GM12878 (cell line): ENCODE results near the gene WDR53. TPM values are rescaled to one million over a fixed set of nuclear protein-coding genes. Genes with fewer than 3 reads are reported as not detected.
"Not testable (repeated sequence)": the region's sequence is repeated elsewhere in the genome, so short reads cannot be mapped to it uniquely, and the experiment has no call there.

Source experiments
- ATAC-seq: fragments of 200-7000 bp; cut with Tn5 transposase; 3 replicates; pipeline ENCODE4 v1.9.1; 2020; ENCODE audit warnings: mild to moderate bottlenecking, moderate library complexity
- BruUV-seq: library from RNA; stranded (reverse); fragments of 400-500 nt; replicated peaks from 2 replicates; lab custom pipeline; 2021; lab: Mats Ljungman, UMichigan
- CTCF ChIA-PET: fragments of 300-600 bp; sonication (Branson Sonifier 250); formaldehyde crosslinking; extraction: SDS; loops from one replicate; lab custom pipeline; 2021; ENCODE audit warnings: inconsistent platforms; lab: Yijun Ruan, JAX
- POLR2A ChIA-PET: fragments of 350-600 bp; formaldehyde crosslinking; extraction: SDS; loops from one replicate; lab custom pipeline; 2021; ENCODE audit warnings: inconsistent platforms; lab: Charles Lee
- RAD21 ChIA-PET: fragments of 300-600 bp; sonication (Branson Sonifier 250); formaldehyde crosslinking; loops from one replicate; lab custom pipeline; 2023; ENCODE audit warnings: antibody characterized with exemption; ENCODE audit not compliant: unreplicated experiment; lab: Charles Lee
- SMC1A ChIA-PET: fragments of 300-600 bp; sonication (Branson Sonifier 250); formaldehyde crosslinking; loops from one replicate; lab custom pipeline; 2023; ENCODE audit not compliant: unreplicated experiment, uncharacterized antibody; lab: Charles Lee
- DNase-seq: peaks from one replicate; pipeline ENCODE4 v3.0.0-alpha.2; 2011; ENCODE audit warnings: low read depth, low spot score
- FAIRE-seq: peaks from 3 replicates; lab custom pipeline; 2011; peaks lifted over from hg19 to GRCh38; lab: Jason Lieb, UNC
- H2AFZ ChIP-seq: 2 replicates; pipeline ENCODE4 v1.6.0; 2011; ENCODE audit warnings: low read depth, low read length, control low read depth; ENCODE audit not compliant: control insufficient read depth
- H3K27ac ChIP-seq: 2 replicates; pipeline ENCODE4 v1.5.1; 2011; ENCODE audit warnings: control low read depth; ENCODE audit not compliant: control insufficient read depth, insufficient read depth
- H3K27me3 ChIP-seq, 2 experiments: replicated peaks in 1 of 2; 2 replicates each; pipeline versions ENCODE4 v1.6.0 to v1.6.1; 2011; ENCODE audit warnings: low read length in 1 of 2; ENCODE audit not compliant: control insufficient read depth in 2 of 2, insufficient read depth in 2 of 2
- H3K36me3 ChIP-seq, 2 experiments: 2 replicates each; pipeline ENCODE4 v1.5.1; 2011; ENCODE audit warnings: low read length in 1 of 2; ENCODE audit not compliant: control insufficient read depth in 2 of 2, insufficient read depth in 2 of 2
- H3K4me1 ChIP-seq: 2 replicates; pipeline ENCODE4 v1.6.1; 2011; ENCODE audit warnings: mild to moderate bottlenecking, low read length, moderate library complexity, mixed read lengths; ENCODE audit not compliant: control insufficient read depth, insufficient read depth
- H3K4me2 ChIP-seq: 2 replicates; pipeline ENCODE4 v1.6.0; 2011; ENCODE audit warnings: control low read depth; ENCODE audit not compliant: control insufficient read depth, insufficient read depth
- H3K4me3 ChIP-seq: fragments of 200-600 bp; sonication (generic); 2 replicates; pipeline ENCODE4 v1.5.1; 2016
- H3K79me2 ChIP-seq: 2 replicates; pipeline ENCODE4 v1.6.0; 2011; ENCODE audit warnings: low read length; ENCODE audit not compliant: control insufficient read depth, insufficient read depth
- H3K9ac ChIP-seq: 2 replicates; pipeline ENCODE4 v1.8.0; 2011; ENCODE audit warnings: low read length, control low read depth, mixed read lengths; ENCODE audit not compliant: control insufficient read depth, insufficient read depth
- H3K9me3 ChIP-seq: replicated peaks from 3 replicates; pipeline ENCODE4 v1.5.1; 2011; ENCODE audit warnings: mild to moderate bottlenecking, low read length; ENCODE audit not compliant: control insufficient read depth, insufficient read depth
- H4K20me1 ChIP-seq: 2 replicates; pipeline ENCODE4 v1.6.0; 2011; ENCODE audit not compliant: control insufficient read depth, insufficient read depth
- RUNX3 ChIP-seq: IDR thresholded peaks from 2 replicates; pipeline ENCODE4 v1.6.1; 2012; ENCODE audit warnings: low read length, inconsistent platforms
- SMAD1 ChIP-seq: fragments of 450-650 bp; IDR thresholded peaks from 2 replicates; pipeline ENCODE4 v1.6.1; 2018; ENCODE audit warnings: mild to moderate bottlenecking, low read depth; ENCODE audit not compliant: partially characterized antibody
- WGBS: methylation state at CpG from one replicate; pipeline ENCODE4 v1.1.6; 2016; ENCODE audit warnings: low lambda C conversion rate; ENCODE audit not compliant: insufficient replicate concordance, insufficient coverage; ENCODE audit errors: missing lambda C conversion rate; 5-methylcytosine and 5-hydroxymethylcytosine counted together
- in situ Hi-C: fragments of 300-500 bp; cut with MboI; formaldehyde crosslinking; loops from 9 replicates; pipeline ENCODE4 v1.14.3; 2018; ENCODE audit warnings: mixed read lengths
- intact Hi-C: fragments of 100-400 bp; cut with micrococcal nuclease; formaldehyde crosslinking; loops from one replicate; pipeline ENCODE4 v1.14.2; 2022; ENCODE audit not compliant: unreplicated experiment
- polyA plus RNA-seq, 11 experiments: library from polyadenylated mRNA; depleted of rRNA in 4 of 11; unstranded in 6 of 11; stranded (reverse) in 5 of 11; fragments of >200 nt; fragmentation: Nextera tagmentation in 4 of 11; fragmentation: Illumina TruSeq in 1 of 11; extraction: Ambion mirVana in 4 of 11; extraction: Trizol in 1 of 11; gene quantifications; 1 replicate in 1 of 11; 2 replicates in 10 of 11; pipeline versions ENCODE4 v1.2.1 to v1.2.3, GENCODE V29; 2011 to 2016; ENCODE audit warnings: inconsistent platforms in 2 of 11, missing spikeins in 2 of 11, low read depth in 1 of 11
- total RNA-seq, 4 experiments: library from RNA; depleted of rRNA in 3 of 4; stranded (reverse); fragments of >200 nt in 3 of 4; fragmentation: Illumina TruSeq in 1 of 4; extraction: Trizol in 1 of 4; gene quantifications; 2 replicates each; pipeline versions ENCODE4 v1.2.1 to v1.2.3, GENCODE V29; 2013 to 2021

The WDR53 gene
- total and polyA plus RNA-seq, 10 of the 15 experiments (the other 5 are each of a cell fraction or from before 2014, with no cell fraction given), result 7.7 to 20.3 (median 15.7) TPM

DNA sequence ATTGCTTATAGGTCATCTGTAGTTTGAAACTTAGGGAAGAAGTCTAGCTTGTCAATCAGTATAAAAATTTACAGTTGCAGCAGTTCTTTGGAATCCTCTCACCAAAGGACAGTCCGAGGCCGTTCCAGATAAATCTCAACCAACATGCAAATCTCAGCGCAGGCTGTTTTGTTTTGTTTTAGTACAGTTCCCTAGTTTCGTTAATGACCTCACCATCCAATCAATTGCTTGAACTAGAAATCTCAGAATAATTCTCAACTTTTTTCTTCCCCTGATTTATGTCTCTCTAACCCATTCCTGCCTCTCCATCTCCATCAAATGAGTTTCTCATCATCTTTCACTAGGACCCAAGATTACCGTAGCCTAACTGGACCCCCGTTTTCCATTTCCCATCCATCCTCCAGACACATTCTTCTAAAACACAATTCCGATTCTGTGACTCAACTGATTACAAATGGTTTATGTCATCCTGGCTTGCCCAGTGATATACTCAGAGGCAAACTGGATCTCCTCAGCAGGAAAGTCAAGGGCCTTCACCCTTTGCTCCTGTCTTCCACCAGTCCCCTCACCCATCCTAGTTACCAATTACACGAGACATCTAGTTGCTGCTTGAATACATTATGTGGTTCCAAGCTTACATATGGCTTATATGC lies 54.5 kb downstream of the WDR53 start:
- 55% methylated on average over 8 of the region's 8 CpGs for WGBS
- DNase-seq (no peak), ATAC-seq (no peak), FAIRE-seq (no peak)
- POLR2A ChIA-PET, result no interaction called here
- Histone ChIP-seq H3K9ac (no peak overlapping the region), H3K4me3 (no peak overlapping the region), H3K4me1 (no peaks in the 10 kb centered on the region), H3K27ac (no peak overlapping the region), H3K9me3 (peaks cover 14% of the 10 kb centered on the region), H3K4me2 (no peak overlapping the region), H4K20me1 (no peaks in the 10 kb centered on the region), H3K79me2 (no peaks in the 10 kb centered on the region), H2AFZ (no peak overlapping the region), H3K27me3 (no peaks in the 10 kb centered on the region), H3K36me3 (no peaks in the 10 kb centered on the region)
- BruUV-seq, result no TSS peak
- intact Hi-C loops, result no loop called here
- TF ChIP-seq SMAD1, result no peak
- in situ Hi-C loops, result no loop called here
- SMC1A ChIA-PET, result interaction anchor here (0.6 to 1.7 kb wide), 4 partner anchors 9 to 321 kb away, joined by 3 to 6 read pairs (median 3); no protein-coding TSS in a partner anchor
- RAD21 ChIA-PET, result interaction anchor here (1.0 kb wide), 1 partner anchor 9 kb away, joined by 4 read pairs; no protein-coding TSS in a partner anchor
- CTCF ChIA-PET, result interaction anchor here (0.6 to 1.6 kb wide), 5 partner anchors 8 to 512 kb away, joined by 3 to 5 read pairs (median 4); partner anchors contain the start of gene RNF168

DNA sequence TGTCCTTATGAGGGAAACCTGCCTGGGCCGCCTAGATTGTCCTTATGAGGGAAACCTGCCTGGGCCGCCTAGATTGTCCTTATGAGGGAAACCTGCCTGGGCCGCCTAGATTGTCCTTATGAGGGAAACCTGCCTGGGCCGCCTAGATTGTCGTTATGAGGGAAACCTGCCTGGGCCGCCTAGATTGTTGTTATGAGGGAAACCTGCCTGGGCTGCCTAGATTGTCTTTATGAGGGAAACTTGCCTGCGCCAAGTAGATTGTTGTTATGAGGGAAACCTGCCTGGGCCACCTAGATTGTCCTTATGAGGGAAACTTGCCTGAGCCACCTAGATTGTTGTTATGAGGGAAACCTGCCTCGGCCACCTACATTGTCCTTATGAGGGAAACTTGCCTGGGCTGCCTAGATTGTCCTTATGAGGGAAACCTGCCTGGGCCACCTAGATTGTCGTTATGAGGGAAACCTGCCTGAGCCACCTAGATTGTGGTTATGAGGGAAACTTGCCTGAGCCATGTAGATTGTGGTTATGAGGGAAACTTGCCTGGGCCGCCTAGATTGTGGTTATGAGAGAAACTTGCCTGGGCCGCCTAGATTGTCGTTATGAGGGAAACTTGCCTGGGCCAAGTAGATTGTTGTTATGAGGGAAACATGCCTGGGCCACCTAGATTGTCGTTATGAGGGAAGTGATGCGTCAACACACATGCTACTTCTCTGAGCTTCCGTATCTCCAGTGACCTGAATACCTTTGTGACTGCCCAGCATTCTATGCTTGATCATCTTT lies 56.5 kb downstream of the WDR53 start:
- CTCF ChIA-PET, result interaction anchor here (1.6 kb wide), 1 partner anchor 10 kb away, joined by 5 read pairs; no protein-coding TSS in a partner anchor
- H3K4me3 ChIP-seq, ATAC-seq, H3K27me3 ChIP-seq, H3K36me3 ChIP-seq, RAD21 ChIA-PET, H3K4me1 ChIP-seq, FAIRE-seq, H3K9ac ChIP-seq, DNase-seq, H3K4me2 ChIP-seq, BruUV-seq, H4K20me1 ChIP-seq, H3K79me2 ChIP-seq, H3K27ac ChIP-seq, SMC1A ChIA-PET, in situ Hi-C loops, intact Hi-C loops, H2AFZ ChIP-seq, H3K9me3 ChIP-seq: not testable (repeated sequence)
- POLR2A ChIA-PET, result interaction anchor here (0.6 to 0.7 kb wide), 4 partner anchors 47 to 720 kb away, joined by 3 to 5 read pairs (median 4); no protein-coding TSS in a partner anchor
- TF ChIP-seq RUNX3, result peak; percentile 74
- WGBS, result 79% methylated on average over 15 of the region's 15 CpGs

DNA sequence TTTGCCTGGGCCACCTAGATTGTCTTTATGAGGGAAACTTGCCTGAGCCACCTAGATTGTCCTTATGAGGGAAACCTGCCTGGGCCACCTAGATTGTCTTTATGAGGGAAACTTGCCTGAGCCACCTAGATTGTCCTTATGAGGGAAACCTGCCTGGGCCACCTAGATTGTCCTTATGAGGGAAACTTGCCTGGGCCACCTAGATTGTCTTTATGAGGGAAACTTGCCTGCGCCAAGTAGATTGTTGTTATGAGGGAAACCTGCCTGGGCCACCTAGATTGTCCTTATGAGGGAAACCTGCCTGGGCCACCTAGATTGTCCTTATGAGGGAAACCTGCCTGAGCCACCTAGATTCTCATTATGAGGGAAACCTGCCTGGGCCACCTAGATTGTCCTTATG lies 57.2 kb downstream of the WDR53 start:
- SMC1A ChIA-PET, intact Hi-C loops, H3K4me2 ChIP-seq, H3K27me3 ChIP-seq, H4K20me1 ChIP-seq, BruUV-seq, RAD21 ChIA-PET, H3K79me2 ChIP-seq, H3K9ac ChIP-seq, H3K27ac ChIP-seq, H3K4me1 ChIP-seq, FAIRE-seq, H2AFZ ChIP-seq, ATAC-seq, H3K36me3 ChIP-seq, DNase-seq, H3K4me3 ChIP-seq, in situ Hi-C loops, H3K9me3 ChIP-seq: not testable (repeated sequence)
- ChIA-PET CTCF (interaction anchor here (1.3 kb wide), 1 partner anchor 14 kb away, joined by 3 read pairs; no protein-coding TSS in a partner anchor), POLR2A (interaction anchor here (0.6 kb wide), 1 partner anchor 146 kb away, joined by 3 read pairs; no protein-coding TSS in a partner anchor)
- WGBS, result 100% methylated on average over 1 of the region's 1 CpG
